Measurements from ENCODE around the gene SEC24D.

DNA sequence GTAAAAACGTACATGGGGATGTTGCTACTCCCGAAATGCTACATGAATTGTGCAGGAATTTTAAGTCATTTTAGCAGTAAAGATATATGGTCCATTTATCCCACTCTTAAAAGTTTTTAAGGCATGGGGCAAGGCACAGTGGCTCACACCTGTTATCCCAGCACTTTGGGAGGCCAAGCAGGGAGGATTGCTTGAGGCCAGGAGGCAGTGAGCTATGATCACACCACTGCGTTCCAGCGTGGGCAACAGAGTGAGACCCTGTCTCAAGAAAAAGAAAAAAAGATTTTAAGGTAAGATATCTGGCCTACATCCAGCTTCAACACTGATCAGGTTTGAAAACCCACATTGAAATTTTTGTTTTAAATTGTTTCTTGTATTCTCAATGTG, 1.2 kb upstream of the SEC24D start:
- TF ChIP-seq CTCF (IDR thresholded peaks at IDR 0.05) (no peak), ZFX (IDR thresholded peaks at IDR 0.05; ENCODE audit: borderline replicate concordance) (no peak)
